Neuron (in vitro differentiated cells): ENCODE results near the gene INSC.

Experiments used
- H2AFZ ChIP-seq: one replicate; pipeline ENCODE4 v1.6.1; 2013; ENCODE audit warnings: low read depth, mild to moderate bottlenecking, inconsistent platforms, low read length, moderate library complexity
- H3K27me3 ChIP-seq: one replicate; pipeline ENCODE4 v1.6.1; 2013; ENCODE audit warnings: low read length; ENCODE audit not compliant: insufficient read depth
- H3K36me3 ChIP-seq: one replicate; pipeline ENCODE4 v1.6.1; 2013; ENCODE audit warnings: low read length; ENCODE audit not compliant: insufficient read depth
- H3K4me1 ChIP-seq: one replicate; pipeline ENCODE4 v1.6.1; 2013; ENCODE audit warnings: low read length; ENCODE audit not compliant: insufficient read depth
- H3K4me3 ChIP-seq: 2 replicates; pipeline ENCODE4 v1.5.1; 2013; ENCODE audit warnings: mild to moderate bottlenecking, low read length, moderate library complexity
- H3K9me3 ChIP-seq: one replicate; pipeline ENCODE4 v1.6.1; 2013; ENCODE audit warnings: low read length

INSC gene

DNA sequence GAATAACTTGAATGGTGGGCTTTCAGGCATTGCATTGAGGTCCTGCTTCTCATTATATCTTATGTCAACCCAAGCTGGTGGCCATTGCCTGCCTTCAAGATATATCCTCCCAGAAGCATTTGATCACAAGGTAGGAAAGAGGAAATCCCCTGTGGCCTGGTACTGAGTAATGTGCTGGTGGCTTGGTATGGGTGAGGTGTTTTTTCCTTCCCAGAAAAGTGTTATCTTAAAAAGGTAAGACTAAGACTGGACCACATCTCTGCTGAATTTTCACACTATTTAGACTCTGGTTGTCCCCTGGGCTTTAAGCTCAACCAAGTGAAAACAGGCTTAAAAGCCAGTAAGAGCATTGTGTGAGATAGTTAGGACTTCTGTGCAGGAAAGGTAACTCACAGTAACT is 3.7 kb downstream of the INSC start:
- Histone ChIP-seq H3K4me1 (no peaks in the 10 kb centered on the region), H3K36me3 (no peaks in the 10 kb centered on the region), H2AFZ (no peak overlapping the region)

GRCh38 chr11:15119352-15119751 is 4.6 kb downstream of the INSC start:
- H3K36me3 ChIP-seq = no peaks in the 10 kb centered on the region
- no peak overlapping the region for H3K4me3 ChIP-seq

More for the DNA sequence above, 3.7 kb downstream of the INSC start:
- no peaks in the 10 kb centered on the region for H3K9me3 ChIP-seq
- peaks cover 16% of the 10 kb centered on the region for H3K27me3 ChIP-seq
- H3K4me3 ChIP-seq = no peak overlapping the region

GRCh38 chr11:15119826-15120225 is 5.1 kb downstream of the INSC start:
- peaks cover 7% of the 10 kb centered on the region for H3K27me3 ChIP-seq
- no peaks in the 10 kb centered on the region for H3K36me3 ChIP-seq
- no peaks in the 10 kb centered on the region for H3K9me3 ChIP-seq

More at GRCh38 chr11:15119352-15119751, 4.6 kb downstream of the INSC start:
- Histone ChIP-seq H3K4me1 (no peaks in the 10 kb centered on the region), H2AFZ (no peak overlapping the region), H3K27me3 (peaks cover 9% of the 10 kb centered on the region), H3K9me3 (no peaks in the 10 kb centered on the region)

GRCh38 chr11:15123849-15124248 is 9.1 kb downstream of the INSC start:
- Histone ChIP-seq H3K4me1 (no peaks in the 10 kb centered on the region), H3K36me3 (no peaks in the 10 kb centered on the region), H3K27me3 (no peaks in the 10 kb centered on the region), H2AFZ (no peak overlapping the region), H3K9me3 (no peaks in the 10 kb centered on the region), H3K4me3 (no peak overlapping the region)

More at GRCh38 chr11:15119826-15120225, 5.1 kb downstream of the INSC start:
- Histone ChIP-seq H2AFZ (no peak overlapping the region), H3K4me1 (no peaks in the 10 kb centered on the region), H3K4me3 (no peak overlapping the region)

DNA sequence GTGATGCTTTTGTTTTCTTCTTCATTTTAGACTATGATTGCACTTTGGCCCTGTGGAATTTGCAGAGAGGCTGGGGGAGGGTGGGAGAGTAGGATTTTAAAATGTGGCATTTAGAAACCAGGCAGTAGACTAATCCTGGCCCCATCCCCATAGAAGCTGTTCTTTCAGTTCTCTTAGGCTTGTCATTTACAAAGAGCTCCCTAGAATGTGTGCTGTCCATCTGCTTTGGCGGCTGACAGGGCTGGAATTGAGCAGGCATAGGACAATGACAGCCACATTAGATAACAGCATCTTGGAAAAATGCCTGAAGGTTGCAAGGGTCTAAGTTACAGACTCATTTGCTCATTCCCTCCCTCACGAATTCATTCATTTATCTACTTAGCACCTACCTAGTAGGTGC is 9.8 kb downstream of the INSC start:
- Histone ChIP-seq H3K4me1 (no peaks in the 10 kb centered on the region), H3K27me3 (no peaks in the 10 kb centered on the region), H3K9me3 (no peaks in the 10 kb centered on the region), H3K36me3 (no peaks in the 10 kb centered on the region), H3K4me3 (no peak overlapping the region), H2AFZ (no peak overlapping the region)

DNA sequence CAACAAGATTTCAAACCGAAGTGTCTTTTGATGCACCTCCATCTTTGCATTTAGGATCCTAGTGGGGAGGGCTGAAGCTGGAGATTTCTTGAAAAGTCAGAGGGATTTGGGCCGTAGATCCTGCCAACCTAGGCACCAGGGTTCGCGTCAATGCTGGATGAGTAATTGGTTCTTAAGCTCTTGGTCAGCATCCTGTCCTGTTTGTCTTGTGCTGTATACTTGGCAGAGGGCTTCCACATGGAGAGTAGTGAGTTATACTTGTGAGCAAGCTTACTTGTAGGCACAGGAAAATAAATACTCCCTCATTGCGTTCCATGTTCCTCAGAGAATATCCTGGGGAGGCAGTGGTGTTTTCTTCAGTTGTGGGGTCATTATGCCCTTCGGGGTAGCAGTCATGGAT is 12.6 kb downstream of the INSC start:
- Histone ChIP-seq H3K4me1 (no peaks in the 10 kb centered on the region), H3K4me3 (no peak overlapping the region), H2AFZ (no peak overlapping the region), H3K27me3 (no peaks in the 10 kb centered on the region), H3K9me3 (no peaks in the 10 kb centered on the region), H3K36me3 (no peaks in the 10 kb centered on the region)

GRCh38 chr11:15128621-15129020 is 13.9 kb downstream of the INSC start:
- H2AFZ ChIP-seq = no peak overlapping the region
- no peak overlapping the region for H3K4me3 ChIP-seq
- no peaks in the 10 kb centered on the region for H3K27me3 ChIP-seq
- no peaks in the 10 kb centered on the region for H3K9me3 ChIP-seq
- H3K36me3 ChIP-seq = no peaks in the 10 kb centered on the region
- H3K4me1 ChIP-seq = no peaks in the 10 kb centered on the region

GRCh38 chr11:15136166-15136565 is 21.4 kb downstream of the INSC start:
- Histone ChIP-seq H3K4me3 (no peak overlapping the region), H3K9me3 (no peaks in the 10 kb centered on the region), H3K36me3 (no peaks in the 10 kb centered on the region), H3K4me1 (no peaks in the 10 kb centered on the region), H2AFZ (no peak overlapping the region), H3K27me3 (no peaks in the 10 kb centered on the region)

- H3K27me3 ChIP-seq = no peaks in the 10 kb centered on the region
- H2AFZ ChIP-seq = no peak overlapping the region
- no peak overlapping the region for H3K4me3 ChIP-seq
- no peaks in the 10 kb centered on the region for H3K4me1 ChIP-seq
- no peaks in the 10 kb centered on the region for H3K36me3 ChIP-seq
- H3K9me3 ChIP-seq = no peaks in the 10 kb centered on the region
These were observed 24.5 kb downstream of the INSC start for GRCh38 chr11:15139096-15139770.

- no peaks in the 10 kb centered on the region for H3K36me3 ChIP-seq
- no peaks in the 10 kb centered on the region for H3K27me3 ChIP-seq
- no peak overlapping the region for H3K4me3 ChIP-seq
- no peaks in the 10 kb centered on the region for H3K4me1 ChIP-seq
- H2AFZ ChIP-seq = no peak overlapping the region
- H3K9me3 ChIP-seq = no peaks in the 10 kb centered on the region
These were observed 25.4 kb downstream of the INSC start for GRCh38 chr11:15139958-15140659.

DNA sequence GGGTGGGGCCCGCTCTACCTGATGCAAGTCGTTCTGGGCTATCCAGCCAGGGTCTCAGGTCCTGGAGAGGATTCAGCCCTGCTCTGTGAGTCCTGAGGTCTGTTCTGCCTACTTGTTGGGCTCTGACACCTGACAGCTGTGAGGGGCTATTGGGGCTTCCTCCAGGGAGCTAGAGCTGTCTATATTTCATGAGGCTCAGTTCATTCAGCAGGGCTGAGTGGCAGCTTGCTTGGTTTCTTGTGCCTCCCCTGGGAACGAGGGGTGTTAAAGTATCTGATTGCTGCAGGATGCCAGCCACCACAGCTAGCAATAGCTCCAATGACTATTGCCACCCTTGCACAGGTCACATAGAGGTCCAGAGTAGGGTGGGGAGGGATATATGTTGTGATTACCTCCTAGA is 26.7 kb downstream of the INSC start:
- Histone ChIP-seq H2AFZ (no peak overlapping the region), H3K4me1 (no peaks in the 10 kb centered on the region), H3K4me3 (no peak overlapping the region), H3K9me3 (no peaks in the 10 kb centered on the region), H3K36me3 (no peaks in the 10 kb centered on the region), H3K27me3 (no peaks in the 10 kb centered on the region)

DNA sequence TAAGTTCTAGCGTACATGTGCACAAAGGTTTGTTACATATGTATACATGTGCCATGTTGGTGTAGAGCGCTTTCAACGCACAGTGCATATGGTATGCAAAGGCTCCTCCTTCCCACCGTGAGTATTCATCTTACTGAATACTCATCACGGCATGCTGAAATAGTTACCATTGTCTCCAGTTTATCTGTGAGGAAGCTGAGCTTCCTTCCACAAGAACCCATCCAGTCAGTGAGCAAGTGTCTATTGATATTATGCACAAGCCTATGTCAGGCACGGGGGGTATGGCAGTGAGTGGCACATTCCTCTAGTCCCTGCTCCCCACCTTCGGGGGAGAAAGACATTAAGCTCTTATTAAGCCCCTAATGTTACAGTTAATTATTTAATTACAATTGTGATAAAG is 28.1 kb downstream of the INSC start:
- H2AFZ ChIP-seq = no peak overlapping the region
- H3K4me1 ChIP-seq = no peaks in the 10 kb centered on the region
- H3K4me3 ChIP-seq = no peak overlapping the region
- no peaks in the 10 kb centered on the region for H3K36me3 ChIP-seq
- no peaks in the 10 kb centered on the region for H3K9me3 ChIP-seq
- H3K27me3 ChIP-seq = no peaks in the 10 kb centered on the region

- Histone ChIP-seq H3K36me3 (no peaks in the 10 kb centered on the region), H3K4me1 (no peaks in the 10 kb centered on the region), H3K4me3 (no peak overlapping the region), H3K27me3 (no peaks in the 10 kb centered on the region), H3K9me3 (no peaks in the 10 kb centered on the region), H2AFZ (no peak overlapping the region)
These were observed 29.1 kb downstream of the INSC start for GRCh38 chr11:15143855-15144254.
